Right lobe of liver (tissue), 6 donors: ENCODE results near the gene KLHDC7B. TPM values are rescaled to one million over a fixed set of nuclear protein-coding genes. Genes with fewer than 3 reads are reported as not detected.

Experiments
- ATAC-seq, 4 donors: fragments of 200-7000 bp; cut with Tn5 transposase; one replicate each; pipeline ENCODE4 v1.9.1; 2020; ENCODE audit warnings: mild to moderate bottlenecking in 4 of 4, moderate library complexity in 4 of 4
- DNase-seq, 3 donors: peaks; one replicate each; pipeline ENCODE4 v3.0.0-alpha.2; 2020
- H3K27ac ChIP-seq, 3 donors: fragments of 200-600 bp; one replicate each; pipeline ENCODE4 v1.8.0; 2022
- H3K27me3 ChIP-seq, 2 donors: fragments of 200-600 bp; one replicate each; pipeline ENCODE4 v1.8.0; 2022
- H3K36me3 ChIP-seq, 4 donors: fragments of 200-600 bp; sonication (generic) in 1 of 4; one replicate each; pipeline versions ENCODE4 v1.5.1 to v1.8.0; 2017 to 2022; ENCODE audit warnings: control low read depth in 1 of 4
- H3K4me1 ChIP-seq, 4 donors: fragments of 200-600 bp; sonication (generic) in 1 of 4; one replicate each; pipeline versions ENCODE4 v1.5.1 to v1.8.0; 2017 to 2022; ENCODE audit warnings: control low read depth in 1 of 4
- H3K4me3 ChIP-seq, 3 donors: fragments of 200-600 bp; one replicate each; pipeline ENCODE4 v1.8.0; 2022
- H3K9me3 ChIP-seq, 4 donors: fragments of 200-600 bp; sonication (generic) in 1 of 4; one replicate each; pipeline versions ENCODE4 v1.5.1 to v1.8.0; 2017 to 2022; ENCODE audit warnings: control low read depth in 1 of 4
- POLR2A ChIP-seq: fragments of 450-650 bp; IDR thresholded peaks from one replicate; pipeline ENCODE4 v1.6.1; 2017; ENCODE audit warnings: antibody characterized with exemption, mild to moderate bottlenecking
- WGBS: methylation state at CpG from one replicate; pipeline ENCODE4 v1.1.6; 2018; ENCODE audit warnings: low coverage, low lambda C conversion rate; ENCODE audit not compliant: insufficient coverage; ENCODE audit errors: missing lambda C conversion rate; 5-methylcytosine and 5-hydroxymethylcytosine counted together
- intact Hi-C, 2 donors: fragments of 100-400 bp; cut with DNase I; formaldehyde crosslinking; loops; one replicate each; pipeline versions ENCODE4 v1.11.2 to v1.14.1; 2022
- total RNA-seq, 6 experiments: library from RNA; depleted of rRNA in 2 of 6; stranded (reverse); fragments of >200 nt in 2 of 6; fragmentation: NEBNext Ultra II Directional in 3 of 6; extraction: Animal tissue kit (Norgen Biotek cat#: 25700) in 3 of 6; gene quantifications; one replicate each; pipeline versions ENCODE4 v1.1.0 to v1.2.4, GENCODE V29; 2016 to 2023
- TF ChIP-seq, protein P1 (sequence below), 4 donors: fragments of 200-600 bp in 3 of 4; fragments of 450-650 bp in 1 of 4; IDR thresholded peaks; one replicate each; pipeline versions ENCODE4 v1.5.1 to v1.8.0; 2016 to 2022; ENCODE audit warnings: antibody characterized with exemption in 4 of 4, mild to moderate bottlenecking in 2 of 4
- donor health status: DM: no; HTN: yes; CAD: no.
- donor health status: DM: no; HTN: no; CAD: no.
- donor health status: DM: no; HTN: no; CAD: no.
- donor health status: DM: no; HTN: yes; CAD: no.
- donor health status: DM: no; HTN: yes; CAD: no.

The KLHDC7B gene
- total RNA-seq, 6 experiments from 2014 or later, result 0.07 to 1.4 (median 0.62) TPM; not detected in 2

DNA sequence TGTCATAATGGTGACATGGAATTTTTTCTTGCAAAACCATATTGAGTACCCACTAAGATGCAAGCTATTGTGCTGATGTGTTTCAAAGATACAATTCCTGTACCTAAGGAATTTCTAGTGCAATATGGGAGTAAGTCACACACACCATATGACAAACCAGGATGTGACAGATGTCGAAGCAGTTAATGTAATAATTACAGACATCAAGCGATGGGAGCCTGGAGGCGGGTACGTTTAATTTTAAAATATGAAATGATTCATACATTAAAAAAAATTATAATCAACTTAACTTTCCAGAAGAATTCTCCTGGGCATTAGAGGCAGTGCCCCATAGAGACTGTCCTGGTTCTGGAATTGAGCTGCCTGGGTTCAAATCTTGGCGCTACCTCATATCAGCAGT is 11.0 kb downstream of the KLHDC7B start:
- no peak for DNase-seq
- no peak overlapping the region for H3K27ac ChIP-seq
- 85% methylated on average over 5 of the region's 5 CpGs for whole genome bisulfite sequencing
- H3K4me3 ChIP-seq, result no peak overlapping the region
- H3K27me3 ChIP-seq, result no peaks in the 10 kb centered on the region
- no peaks in the 10 kb centered on the region for H3K4me1 ChIP-seq
- ATAC-seq, result no peak
- H3K36me3 ChIP-seq, result no peaks in the 10 kb centered on the region
- TF ChIP-seq, protein P1, sequence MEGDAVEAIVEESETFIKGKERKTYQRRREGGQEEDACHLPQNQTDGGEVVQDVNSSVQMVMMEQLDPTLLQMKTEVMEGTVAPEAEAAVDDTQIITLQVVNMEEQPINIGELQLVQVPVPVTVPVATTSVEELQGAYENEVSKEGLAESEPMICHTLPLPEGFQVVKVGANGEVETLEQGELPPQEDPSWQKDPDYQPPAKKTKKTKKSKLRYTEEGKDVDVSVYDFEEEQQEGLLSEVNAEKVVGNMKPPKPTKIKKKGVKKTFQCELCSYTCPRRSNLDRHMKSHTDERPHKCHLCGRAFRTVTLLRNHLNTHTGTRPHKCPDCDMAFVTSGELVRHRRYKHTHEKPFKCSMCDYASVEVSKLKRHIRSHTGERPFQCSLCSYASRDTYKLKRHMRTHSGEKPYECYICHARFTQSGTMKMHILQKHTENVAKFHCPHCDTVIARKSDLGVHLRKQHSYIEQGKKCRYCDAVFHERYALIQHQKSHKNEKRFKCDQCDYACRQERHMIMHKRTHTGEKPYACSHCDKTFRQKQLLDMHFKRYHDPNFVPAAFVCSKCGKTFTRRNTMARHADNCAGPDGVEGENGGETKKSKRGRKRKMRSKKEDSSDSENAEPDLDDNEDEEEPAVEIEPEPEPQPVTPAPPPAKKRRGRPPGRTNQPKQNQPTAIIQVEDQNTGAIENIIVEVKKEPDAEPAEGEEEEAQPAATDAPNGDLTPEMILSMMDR (IDR thresholded peaks at IDR 0.05), result no peak
- no peak for TF ChIP-seq POLR2A
- H3K9me3 ChIP-seq, result no peaks in the 10 kb centered on the region
- intact Hi-C loops, result no loop called here

GRCh38 chr22:50560034-50560433 is 14.3 kb downstream of the KLHDC7B start:
- Histone ChIP-seq H3K27ac (no peak overlapping the region), H3K27me3 (no peaks in the 10 kb centered on the region), H3K4me1 (peaks cover 0 to 10% (median 4%) of the 10 kb centered on the region in 4 donors), H3K36me3 (no peaks in the 10 kb centered on the region), H3K4me3 (no peak overlapping the region), H3K9me3 (no peaks in the 10 kb centered on the region)
- DNase-seq, result no peak
- WGBS, result 84% methylated on average over 3 of the region's 3 CpGs
- TF ChIP-seq, protein P1 (IDR thresholded peaks at IDR 0.05), result no peak
- TF ChIP-seq POLR2A, result no peak
- ATAC-seq, result no peak
- intact Hi-C loops, result no loop called here

DNA sequence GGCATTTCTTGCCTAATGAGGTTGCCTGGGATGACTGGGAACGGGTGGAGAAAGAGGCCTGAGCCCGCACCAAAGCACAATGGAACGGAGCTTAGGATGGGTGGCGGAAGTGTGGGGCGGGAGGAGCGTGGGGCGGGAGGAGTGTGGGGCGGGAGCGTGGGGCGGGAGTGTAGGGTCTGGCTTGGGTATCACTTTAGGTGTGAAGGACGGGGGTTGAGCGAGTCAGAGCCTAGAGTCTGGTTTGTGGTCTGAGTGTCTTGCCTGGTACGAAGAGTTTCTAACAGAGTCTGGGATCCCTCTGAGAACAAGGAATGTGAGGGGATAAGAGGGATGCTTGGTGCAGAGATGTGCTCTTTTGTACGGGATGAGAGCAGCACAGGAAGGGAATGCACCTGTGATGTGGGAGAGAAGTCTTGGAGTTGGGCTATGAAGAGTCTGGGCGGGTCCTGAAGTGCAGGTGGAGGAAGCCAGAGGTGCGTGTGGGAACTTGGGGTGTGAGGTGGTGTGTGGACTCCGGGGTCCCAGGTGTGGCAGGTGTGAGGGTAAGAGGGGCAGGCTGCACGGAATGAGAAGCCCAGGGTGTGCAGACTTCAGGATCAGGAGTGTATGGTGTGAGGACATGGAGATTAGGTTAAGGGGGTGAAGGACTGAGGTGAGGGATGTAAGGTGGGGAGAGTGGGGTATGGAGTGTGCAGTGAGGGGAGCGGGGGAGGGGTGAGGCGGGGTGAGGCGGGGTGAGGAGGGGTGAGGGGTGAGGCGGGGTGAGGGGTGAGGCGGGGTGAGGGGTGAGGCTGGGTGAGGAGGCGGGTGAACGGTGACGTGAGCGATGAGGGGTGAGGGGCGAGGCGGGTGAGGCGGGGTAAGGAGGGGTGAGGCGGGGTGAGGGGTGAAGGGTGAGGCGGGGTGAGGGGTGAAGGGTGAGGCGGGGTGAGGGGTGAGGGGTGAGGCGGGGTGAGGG is 16.0 kb downstream of the KLHDC7B start:
- ATAC-seq (no peak), DNase-seq (peak in 1 of 3 donors; percentile 56)
- Histone ChIP-seq H3K27ac (no peak overlapping the region), H3K27me3 (no peaks in the 10 kb centered on the region), H3K36me3 (no peaks in the 10 kb centered on the region), H3K9me3 (no peaks in the 10 kb centered on the region), H3K4me3 (no peak overlapping the region), H3K4me1 (peaks cover 0 to 10% (median 4%) of the 10 kb centered on the region in 4 donors)
- 83% methylated on average over 31 of the region's 34 CpGs for WGBS
- intact Hi-C loops, result no loop called here
- TF ChIP-seq, protein P1 (IDR thresholded peaks at IDR 0.05), result no peak
- TF ChIP-seq POLR2A, result no peak

DNA sequence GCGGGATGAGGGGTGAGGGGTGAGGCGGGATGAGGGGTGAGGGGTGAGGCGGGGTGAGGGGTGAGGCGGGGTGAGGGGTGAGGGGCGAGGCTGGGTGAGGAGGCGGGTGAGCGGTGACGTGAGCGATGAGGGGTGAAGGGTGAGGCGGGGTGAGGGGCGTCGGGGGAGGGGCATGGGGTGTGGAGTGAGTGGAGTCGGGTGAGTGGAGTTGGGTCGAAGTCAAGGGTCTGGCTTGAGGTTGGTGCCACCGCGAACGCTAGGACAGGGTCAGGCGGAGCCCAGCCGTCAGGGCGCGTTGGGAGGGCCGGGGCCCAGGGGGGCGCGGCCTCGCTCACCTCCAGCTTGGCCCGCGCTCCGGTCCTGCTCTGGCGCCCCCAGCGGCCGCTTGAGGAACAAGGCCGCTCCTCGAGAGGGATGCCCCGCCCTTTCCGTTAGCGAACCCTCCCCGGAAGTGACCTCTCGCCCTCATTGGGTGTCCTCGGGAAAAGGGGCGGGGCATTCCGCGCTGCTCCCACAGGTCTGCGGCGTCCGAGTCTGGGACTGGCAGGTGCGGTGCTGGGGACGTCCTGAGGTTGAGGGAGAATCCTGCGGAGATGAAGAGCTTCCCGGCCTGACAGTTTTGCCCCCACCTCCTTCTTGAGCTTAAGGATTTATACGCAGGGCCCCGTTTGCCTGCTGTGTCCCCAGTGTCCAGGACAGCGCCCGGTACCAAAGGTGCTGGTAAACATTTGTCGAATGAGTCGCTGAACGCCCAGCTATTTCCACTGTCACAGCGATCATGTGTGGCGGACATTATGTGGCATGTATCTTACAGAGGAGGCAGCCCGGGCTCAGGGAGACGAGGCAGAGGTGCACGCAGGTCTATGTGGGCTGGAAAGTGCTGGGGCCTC is 17.1 kb downstream of the KLHDC7B start, which contains the start of gene SYCE3:
SYCE3 (minus strand) TSS at position 397 of the 890 bp plus-strand sequence. CDS start 6,514 bp downstream, outside the sequence.
- peak within 1 kb of the TSS; percentile 67 to 93 (median 88) for H3K27ac ChIP-seq
- H3K4me3 ChIP-seq, result peak within 1 kb of the TSS; percentile 49 to 68 (median 60)
- no peaks in the 10 kb centered on the region for H3K9me3 ChIP-seq
- peaks cover 0 to 10% (median 4%) of the 10 kb centered on the region in 4 donors for H3K4me1 ChIP-seq
- ATAC-seq, result peak; percentile 95 to 97 (median 96)
- DNase-seq, result peak; percentile 99
- 11% methylated on average over 19 of the region's 61 CpGs for WGBS
- H3K36me3 ChIP-seq, result no peaks in the 10 kb centered on the region
- intact Hi-C loops, result no loop called here
- H3K27me3 ChIP-seq, result no peaks in the 10 kb centered on the region
- peak; percentile 98 for TF ChIP-seq POLR2A
- TF ChIP-seq, protein P1 (IDR thresholded peaks at IDR 0.05), result peak; percentile 98 to 99 (median 99)
